B cell (primary cell): ENCODE results near the gene LHX5.

Source experiments
- EZH2 ChIP-seq: IDR thresholded peaks from 2 replicates; pipeline ENCODE4 v1.6.1; 2012; ENCODE audit warnings: borderline replicate concordance, low read depth, mild to moderate bottlenecking, moderate library complexity, low read length; ENCODE audit not compliant: insufficient read depth, poor library complexity, severe bottlenecking
- TF ChIP-seq, protein P1 (sequence below): fragments of 200-600 bp; IDR thresholded peaks from one replicate; pipeline ENCODE4 v1.8.0; 2022; ENCODE audit warnings: antibody characterized with exemption, mild to moderate bottlenecking

DNA sequence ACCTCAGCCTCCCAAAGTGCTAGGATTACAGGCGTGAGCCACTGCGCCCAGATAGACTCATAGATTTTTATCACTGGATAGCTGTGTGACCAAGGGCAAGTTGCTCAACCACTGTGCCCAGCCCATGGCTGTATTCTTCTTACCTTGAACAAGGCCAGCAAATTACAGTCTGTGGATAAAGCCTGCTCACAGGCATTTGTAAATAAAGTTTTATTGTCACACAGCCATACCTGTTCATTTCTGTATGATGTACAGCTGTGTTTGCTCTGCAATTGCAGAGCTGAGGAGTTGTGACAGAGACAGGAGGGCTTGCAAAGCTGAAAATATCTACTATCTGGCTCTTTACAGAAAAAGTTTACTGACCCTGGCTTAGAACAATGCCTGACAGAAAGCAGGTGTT lies 35.2 kb upstream of the LHX5 start:
- TF ChIP-seq, protein P1, sequence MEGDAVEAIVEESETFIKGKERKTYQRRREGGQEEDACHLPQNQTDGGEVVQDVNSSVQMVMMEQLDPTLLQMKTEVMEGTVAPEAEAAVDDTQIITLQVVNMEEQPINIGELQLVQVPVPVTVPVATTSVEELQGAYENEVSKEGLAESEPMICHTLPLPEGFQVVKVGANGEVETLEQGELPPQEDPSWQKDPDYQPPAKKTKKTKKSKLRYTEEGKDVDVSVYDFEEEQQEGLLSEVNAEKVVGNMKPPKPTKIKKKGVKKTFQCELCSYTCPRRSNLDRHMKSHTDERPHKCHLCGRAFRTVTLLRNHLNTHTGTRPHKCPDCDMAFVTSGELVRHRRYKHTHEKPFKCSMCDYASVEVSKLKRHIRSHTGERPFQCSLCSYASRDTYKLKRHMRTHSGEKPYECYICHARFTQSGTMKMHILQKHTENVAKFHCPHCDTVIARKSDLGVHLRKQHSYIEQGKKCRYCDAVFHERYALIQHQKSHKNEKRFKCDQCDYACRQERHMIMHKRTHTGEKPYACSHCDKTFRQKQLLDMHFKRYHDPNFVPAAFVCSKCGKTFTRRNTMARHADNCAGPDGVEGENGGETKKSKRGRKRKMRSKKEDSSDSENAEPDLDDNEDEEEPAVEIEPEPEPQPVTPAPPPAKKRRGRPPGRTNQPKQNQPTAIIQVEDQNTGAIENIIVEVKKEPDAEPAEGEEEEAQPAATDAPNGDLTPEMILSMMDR, result no peak
- TF ChIP-seq EZH2, result no peak
